NT2/D1 (cell line): Measurements from ENCODE around the gene CYLC2.

Experiments used
- SUZ12 ChIP-seq: IDR thresholded peaks from 2 replicates; pipeline ENCODE4 v1.6.1; 2011; ENCODE audit not compliant: insufficient read length, insufficient read depth; ENCODE audit errors: extremely low read depth
- YY1 ChIP-seq: IDR thresholded peaks from 2 replicates; pipeline ENCODE4 v1.6.1; 2011; ENCODE audit not compliant: insufficient read length, insufficient read depth
- ZNF274 ChIP-seq: IDR thresholded peaks from 2 replicates; pipeline ENCODE4 v1.6.1; 2011; ENCODE audit warnings: mild to moderate bottlenecking, low read depth, low read length

- TF ChIP-seq YY1: no peak
- TF ChIP-seq ZNF274: no peak
- TF ChIP-seq SUZ12: no peak
These were observed 20.6 kb upstream of the CYLC2 start for GRCh38 chr9:102974530-102974929.
